RWPE2 (cell line): Measurements from ENCODE around the gene ITPK1.
A peak's percentile ranks its signal among the peaks of the same experiment; 100 is the strongest.

Experiments
- ATAC-seq: fragments of 200-7000 bp; cut with Tn5 transposase; 3 replicates; pipeline ENCODE4 v1.9.1; 2021; ENCODE audit warnings: low read depth
- DNase-seq: peaks from one replicate; pipeline ENCODE4 v3.0.0-alpha.2; 2020; ENCODE audit warnings: low spot score
- H3K27ac ChIP-seq: fragments of 450-650 bp; 2 replicates; pipeline ENCODE4 v1.5.1; 2017; ENCODE audit warnings: mild to moderate bottlenecking; ENCODE audit not compliant: poor library complexity, severe bottlenecking
- H3K27me3 ChIP-seq: fragments of 250-450 bp; sonication (Bioruptor Pico); 2 replicates; pipeline ENCODE4 v1.5.1; 2021; ENCODE audit warnings: mild to moderate bottlenecking, moderate library complexity; ENCODE audit not compliant: insufficient read depth, poor library complexity, severe bottlenecking
- H3K36me3 ChIP-seq: fragments of 250-450 bp; sonication (Bioruptor Pico); 2 replicates; pipeline ENCODE4 v1.5.1; 2020; ENCODE audit warnings: low read depth, mild to moderate bottlenecking, moderate library complexity
- H3K4me1 ChIP-seq: fragments of 250-450 bp; sonication (Bioruptor Pico); 2 replicates; pipeline ENCODE4 v1.5.1; 2021; ENCODE audit warnings: mild to moderate bottlenecking, moderate library complexity; ENCODE audit not compliant: insufficient read depth, poor library complexity, severe bottlenecking
- H3K4me3 ChIP-seq: fragments of 250-450 bp; sonication (Bioruptor Pico); 2 replicates; pipeline ENCODE4 v1.5.1; 2021; ENCODE audit warnings: mild to moderate bottlenecking, moderate library complexity; ENCODE audit not compliant: severe bottlenecking
- H3K9me3 ChIP-seq: fragments of 250-450 bp; sonication (Bioruptor Pico); 2 replicates; pipeline ENCODE4 v1.5.1; 2021; ENCODE audit warnings: mild to moderate bottlenecking, moderate library complexity; ENCODE audit not compliant: severe bottlenecking
- TF ChIP-seq, protein P1 (sequence below): fragments of 450-650 bp; IDR thresholded peaks from one replicate; pipeline ENCODE4 v1.5.1; 2017; ENCODE audit warnings: mild to moderate bottlenecking, moderate library complexity; ENCODE audit not compliant: poor library complexity, severe bottlenecking

ITPK1 gene

DNA sequence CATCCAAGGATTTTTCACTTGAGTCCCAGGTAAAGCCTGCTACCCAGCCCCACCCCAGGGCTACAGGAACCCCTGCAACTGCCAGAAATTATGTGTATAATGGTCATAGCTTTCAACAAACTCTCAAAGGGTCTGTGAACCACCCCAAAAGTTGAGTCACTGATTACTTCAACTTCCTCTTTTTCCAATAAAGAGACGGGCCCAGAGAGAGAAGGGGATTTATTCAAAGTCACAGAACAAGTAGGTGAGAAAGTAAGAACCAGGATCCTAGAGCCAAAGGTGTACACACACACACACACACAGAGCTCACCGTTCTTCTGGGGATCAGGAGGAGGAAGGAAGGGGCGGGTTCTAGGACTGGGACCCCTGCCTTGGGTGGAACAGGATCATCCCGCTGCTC is 4.8 kb upstream of the ITPK1 start:
- Histone ChIP-seq H3K27ac (no peak overlapping the region), H3K9me3 (no peaks in the 10 kb centered on the region), H3K27me3 (no peaks in the 10 kb centered on the region), H3K4me1 (no peaks in the 10 kb centered on the region), H3K36me3 (no peaks in the 10 kb centered on the region), H3K4me3 (no peak overlapping the region)
- TF ChIP-seq, protein P1, sequence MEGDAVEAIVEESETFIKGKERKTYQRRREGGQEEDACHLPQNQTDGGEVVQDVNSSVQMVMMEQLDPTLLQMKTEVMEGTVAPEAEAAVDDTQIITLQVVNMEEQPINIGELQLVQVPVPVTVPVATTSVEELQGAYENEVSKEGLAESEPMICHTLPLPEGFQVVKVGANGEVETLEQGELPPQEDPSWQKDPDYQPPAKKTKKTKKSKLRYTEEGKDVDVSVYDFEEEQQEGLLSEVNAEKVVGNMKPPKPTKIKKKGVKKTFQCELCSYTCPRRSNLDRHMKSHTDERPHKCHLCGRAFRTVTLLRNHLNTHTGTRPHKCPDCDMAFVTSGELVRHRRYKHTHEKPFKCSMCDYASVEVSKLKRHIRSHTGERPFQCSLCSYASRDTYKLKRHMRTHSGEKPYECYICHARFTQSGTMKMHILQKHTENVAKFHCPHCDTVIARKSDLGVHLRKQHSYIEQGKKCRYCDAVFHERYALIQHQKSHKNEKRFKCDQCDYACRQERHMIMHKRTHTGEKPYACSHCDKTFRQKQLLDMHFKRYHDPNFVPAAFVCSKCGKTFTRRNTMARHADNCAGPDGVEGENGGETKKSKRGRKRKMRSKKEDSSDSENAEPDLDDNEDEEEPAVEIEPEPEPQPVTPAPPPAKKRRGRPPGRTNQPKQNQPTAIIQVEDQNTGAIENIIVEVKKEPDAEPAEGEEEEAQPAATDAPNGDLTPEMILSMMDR = no peak
- ATAC-seq = no peak
- DNase-seq = no peak

DNA sequence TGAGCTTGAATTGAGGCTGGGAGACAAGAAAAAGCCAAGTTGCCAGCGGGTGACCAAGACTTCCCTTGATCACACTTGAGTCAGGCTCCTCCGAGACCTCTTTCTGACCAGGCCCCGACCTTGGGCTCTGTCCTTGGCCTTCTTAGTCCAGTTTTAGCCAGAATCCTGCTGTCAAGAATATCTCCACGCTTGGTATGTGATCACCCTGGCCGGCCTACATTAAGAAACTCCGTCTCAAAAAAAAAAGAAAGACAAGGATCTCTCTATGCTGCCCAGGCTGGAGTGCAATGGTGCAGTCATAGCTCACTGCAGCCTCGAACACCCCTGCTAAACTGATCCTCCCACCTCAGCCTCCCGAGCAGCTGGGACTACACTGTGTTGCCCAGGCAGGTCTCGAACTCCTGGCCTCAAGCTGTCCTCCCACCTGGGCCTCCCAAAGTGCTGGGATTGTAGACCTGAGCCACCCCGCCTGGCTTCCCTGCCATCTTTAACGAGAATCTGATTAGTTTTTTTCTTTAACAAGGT is 1.0 kb upstream of the ITPK1 start:
- no peak for ATAC-seq
- TF ChIP-seq, protein P1 = no peak
- Histone ChIP-seq H3K4me1 (peaks cover 8% of the 10 kb centered on the region), H3K27ac (peak overlapping the region; percentile 86), H3K36me3 (peaks cover 5% of the 10 kb centered on the region; the same call in 1 of the 2 replicates), H3K4me3 (peak overlapping the region; percentile 90), H3K27me3 (no peaks in the 10 kb centered on the region), H3K9me3 (no peaks in the 10 kb centered on the region)
- DNase-seq = no peak

DNA sequence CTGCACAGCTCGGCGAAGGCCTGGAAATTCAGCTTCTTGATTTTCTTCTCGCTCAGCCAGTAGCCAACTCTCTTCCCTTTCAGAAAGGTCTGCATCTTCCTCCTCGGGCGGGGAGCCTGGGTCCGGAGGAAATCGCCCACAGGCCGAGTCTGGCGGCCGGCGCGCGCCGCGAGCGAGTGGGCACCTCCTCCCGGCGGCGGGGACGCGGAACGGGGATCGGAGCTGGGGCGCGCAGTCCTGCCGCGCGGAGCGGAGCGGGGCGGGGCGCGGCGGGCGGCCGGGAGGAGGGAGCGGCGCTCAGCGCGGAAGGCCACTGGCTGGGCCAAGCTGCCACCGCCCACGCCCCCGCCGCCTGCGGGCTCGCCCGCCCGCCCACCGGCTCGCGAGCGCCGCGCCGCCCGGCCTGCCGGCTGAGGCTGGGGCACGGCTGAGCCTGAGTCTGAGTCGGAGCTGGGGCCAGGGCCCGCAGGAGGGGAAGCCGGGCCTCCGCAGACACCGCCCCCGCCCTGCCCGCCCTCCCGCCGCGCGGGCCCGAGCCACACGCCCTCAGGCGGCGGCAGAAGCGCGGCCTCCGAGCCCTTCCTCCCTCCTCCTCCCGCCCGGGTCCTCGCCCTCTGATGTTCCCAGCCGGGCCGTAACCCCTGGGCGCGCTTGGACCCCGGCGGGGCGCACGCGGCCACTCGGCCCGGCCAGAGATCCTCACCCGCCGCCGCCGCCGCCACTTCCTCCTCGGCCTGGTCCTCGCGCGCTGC is 480 bp downstream of the ITPK1 start:
- peaks cover 8% of the 10 kb centered on the region for H3K4me1 ChIP-seq
- H3K27ac ChIP-seq = peak overlapping the region; percentile 86
- H3K4me3 ChIP-seq = peak overlapping the region; percentile 90
- ATAC-seq = peak; percentile 80
- no peaks in the 10 kb centered on the region for H3K9me3 ChIP-seq
- peak; percentile 90 for DNase-seq
- H3K36me3 ChIP-seq = peaks cover 5% of the 10 kb centered on the region; the same call in 1 of the 2 replicates
- H3K27me3 ChIP-seq = no peaks in the 10 kb centered on the region
- TF ChIP-seq, protein P1 = no peak

DNA sequence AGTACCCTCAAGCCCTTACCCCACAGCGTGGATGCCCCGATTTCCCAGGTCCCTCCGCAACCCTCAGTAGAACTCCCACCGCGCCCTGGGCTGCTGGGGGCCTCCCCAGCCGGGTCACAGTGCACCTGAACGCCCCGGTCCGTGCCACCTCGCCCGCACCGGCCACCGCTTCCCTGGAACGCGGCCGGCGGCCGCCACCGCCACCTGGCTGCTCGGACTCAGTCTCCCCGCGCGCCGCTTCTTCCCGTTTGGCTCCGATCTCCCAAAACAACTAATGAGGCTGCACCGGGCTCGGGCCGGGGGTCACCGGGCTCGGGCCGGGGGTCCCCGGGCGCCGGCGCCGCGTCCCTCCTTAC is 1.0 kb downstream of the ITPK1 start:
- ATAC-seq = no peak
- H3K4me3 ChIP-seq = peak overlapping the region; percentile 90
- no peaks in the 10 kb centered on the region for H3K9me3 ChIP-seq
- H3K4me1 ChIP-seq = peaks cover 8% of the 10 kb centered on the region
- TF ChIP-seq, protein P1 = no peak
- H3K27me3 ChIP-seq = no peaks in the 10 kb centered on the region
- no peak for DNase-seq
- H3K36me3 ChIP-seq = peaks cover 5% of the 10 kb centered on the region; the same call in 1 of the 2 replicates
- H3K27ac ChIP-seq = peak overlapping the region; percentile 86

DNA sequence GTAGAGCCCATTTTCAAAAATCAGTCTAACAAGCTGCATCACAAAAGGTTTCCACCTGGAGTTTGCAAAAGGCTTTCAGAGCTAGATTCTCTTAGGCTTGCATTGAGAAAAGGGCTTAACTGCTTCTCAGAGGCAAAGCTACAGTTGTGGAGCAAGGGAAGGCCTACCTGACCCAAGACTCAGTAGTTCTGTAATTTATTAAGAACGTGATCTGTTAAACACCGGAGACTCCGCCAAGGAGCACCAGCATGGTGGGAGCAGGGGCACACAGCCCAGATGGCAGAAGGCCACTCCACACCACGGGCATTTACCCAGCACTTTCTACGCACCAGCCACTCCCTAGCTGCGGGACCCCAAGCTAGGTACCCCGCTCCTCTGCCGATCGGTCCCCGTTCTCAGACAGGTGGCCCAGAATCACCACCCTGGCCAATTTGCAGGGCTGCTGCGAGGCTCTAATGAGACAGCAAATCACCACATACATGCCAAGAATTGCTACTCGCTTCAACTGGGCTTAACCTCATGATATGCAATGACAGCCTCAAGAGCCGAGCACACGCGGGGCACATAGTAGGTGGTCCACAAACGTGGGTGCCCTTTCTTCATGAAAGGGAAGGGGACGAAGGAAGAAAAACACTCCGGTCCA is 1.5 kb downstream of the ITPK1 start:
- TF ChIP-seq, protein P1 = no peak
- peak; percentile 1; the same call in 1 of the 3 replicates for ATAC-seq
- H3K27ac ChIP-seq = peak overlapping the region; percentile 86

More for the DNA sequence above, 1.5 kb downstream of the ITPK1 start:
- Histone ChIP-seq H3K27me3 (no peaks in the 10 kb centered on the region), H3K9me3 (no peaks in the 10 kb centered on the region), H3K36me3 (peaks cover 8% of the 10 kb centered on the region; the same call in 1 of the 2 replicates), H3K4me3 (peak overlapping the region; percentile 90), H3K4me1 (peaks cover 8% of the 10 kb centered on the region)
- DNase-seq = no peak
